ENCODE data around the gene CPT1B.
A peak's percentile ranks its signal among the peaks of the same experiment; 100 is the strongest.

CPT1B gene

GRCh38 chr22:50599816-50600455 lies 21.7 kb upstream of the CPT1B start:
- peak; percentile 24 for DNase-seq (ENCODE audit: low read depth)
- H3K4me3 ChIP-seq (ENCODE audit: low read depth, low read length): no peak overlapping the region

DNA sequence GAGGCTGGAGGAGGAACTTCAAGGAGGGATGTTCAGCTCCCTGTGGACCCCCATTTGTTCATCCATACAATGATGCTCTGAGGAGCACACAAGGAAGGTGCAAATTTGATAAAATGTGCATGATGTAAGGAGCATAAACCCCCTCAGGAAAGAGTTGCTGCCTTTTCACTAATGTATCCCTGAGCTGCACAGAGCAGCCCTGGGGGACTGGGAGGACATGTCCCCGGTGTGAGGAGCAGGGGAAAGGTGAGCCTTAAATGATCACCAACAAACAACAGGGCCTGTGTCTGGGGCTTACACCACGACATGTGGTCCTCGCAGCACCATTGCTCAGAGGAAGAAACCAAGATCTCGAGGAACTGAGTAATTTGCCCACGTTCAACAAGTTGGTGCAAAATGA lies 18.9 kb upstream of the CPT1B start:
- no peak for DNase-seq (ENCODE audit: low read depth)
- no peak overlapping the region for H3K4me3 ChIP-seq (ENCODE audit: low read depth, low read length)
- TF ChIP-seq CTCF (IDR thresholded peaks at IDR 0.05; ENCODE audit: insufficient read depth, low read depth, low read length, missing control alignments): no peak

More at GRCh38 chr22:50599816-50600455, 21.7 kb upstream of the CPT1B start:
- TF ChIP-seq CTCF (IDR thresholded peaks at IDR 0.05; ENCODE audit: insufficient read depth, low read depth, low read length, missing control alignments): no peak

DNA sequence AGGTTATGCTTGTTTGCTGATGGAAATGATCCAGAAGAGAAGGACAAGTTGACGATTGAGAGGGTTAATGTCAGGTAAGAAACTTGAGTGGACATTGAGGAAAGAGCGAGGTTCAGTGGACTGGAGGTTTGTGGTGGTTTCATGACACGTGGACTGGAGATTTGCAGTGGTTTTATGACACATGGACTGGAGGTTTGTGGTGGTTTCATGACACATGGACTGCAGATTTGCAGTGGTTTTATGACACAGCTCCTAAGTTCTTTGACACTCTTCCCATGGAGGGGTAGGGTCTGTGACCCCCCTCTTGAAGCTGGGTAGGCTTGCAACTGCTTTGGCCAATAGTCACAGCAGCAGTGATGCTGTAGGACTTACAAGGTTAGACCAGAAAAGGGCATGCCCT lies 17.0 kb upstream of the CPT1B start:
- DNase-seq (ENCODE audit: low read depth): no peak
- no peak for TF ChIP-seq CTCF (IDR thresholded peaks at IDR 0.05; ENCODE audit: insufficient read depth, low read depth, low read length, missing control alignments)

DNA sequence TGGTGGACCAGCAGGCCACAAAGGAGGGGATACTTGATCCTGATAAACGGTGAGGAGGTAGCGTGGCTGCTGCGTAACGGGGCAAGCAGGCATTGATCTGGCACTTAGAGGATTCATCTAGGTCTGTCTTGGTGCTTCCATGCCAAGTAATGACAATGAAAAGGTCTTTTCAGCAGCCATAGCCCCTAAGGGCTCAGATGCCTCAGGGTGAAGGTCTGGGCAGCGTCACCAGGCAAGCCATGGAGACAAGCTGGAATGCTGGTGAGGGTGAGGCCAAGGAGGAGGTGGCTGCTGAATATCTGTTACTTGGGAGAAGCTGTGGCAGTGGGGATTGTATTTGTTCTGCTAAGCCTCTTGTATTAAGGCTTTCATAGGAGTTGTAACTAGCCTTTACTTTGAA lies 9.2 kb upstream of the CPT1B start:
- TF ChIP-seq CTCF (IDR thresholded peaks at IDR 0.05; ENCODE audit: insufficient read depth, low read depth, low read length, missing control alignments): no peak
- no peak for DNase-seq (ENCODE audit: low read depth)
- H3K4me3 ChIP-seq (ENCODE audit: low read depth, low read length): no peak overlapping the region

More for the DNA sequence above, 17.0 kb upstream of the CPT1B start:
- H3K4me3 ChIP-seq (ENCODE audit: low read depth, low read length): no peak overlapping the region

- H3K4me3 ChIP-seq (ENCODE audit: low read depth, low read length): no peak overlapping the region
- TF ChIP-seq CTCF (IDR thresholded peaks at IDR 0.05; ENCODE audit: insufficient read depth, low read depth, low read length, missing control alignments): no peak
- DNase-seq (ENCODE audit: low read depth): no peak
These were observed 8.2 kb upstream of the CPT1B start for GRCh38 chr22:50586416-50586815.

- no peak for DNase-seq (ENCODE audit: low read depth)
- TF ChIP-seq CTCF (IDR thresholded peaks at IDR 0.05; ENCODE audit: insufficient read depth, low read depth, low read length, missing control alignments): no peak
- no peak overlapping the region for H3K4me3 ChIP-seq (ENCODE audit: low read depth, low read length)
These were observed 7.6 kb upstream of the CPT1B start for GRCh38 chr22:50585781-50586180.

DNA sequence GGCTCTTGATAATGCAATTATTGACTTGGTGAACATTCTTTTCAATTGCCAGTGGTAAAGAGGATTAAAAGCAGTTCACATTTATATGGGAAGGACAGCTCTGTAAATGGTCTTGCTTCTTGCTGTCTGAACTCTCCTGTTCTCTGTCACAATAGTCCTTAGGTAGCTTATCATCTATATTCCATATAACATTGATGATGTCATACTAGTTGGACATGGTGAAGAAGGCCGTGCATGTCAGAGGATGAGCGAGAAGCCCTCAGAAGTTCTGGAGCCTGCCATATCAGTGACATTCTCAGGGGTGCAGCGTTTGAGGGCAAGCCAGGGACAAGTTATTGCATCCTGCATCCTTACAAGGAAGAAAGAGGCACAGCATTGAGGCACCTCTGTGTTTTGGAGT lies 7.0 kb upstream of the CPT1B start:
- no peak overlapping the region for H3K4me3 ChIP-seq (ENCODE audit: low read depth, low read length)
- no peak for DNase-seq (ENCODE audit: low read depth)
- no peak for TF ChIP-seq CTCF (IDR thresholded peaks at IDR 0.05; ENCODE audit: insufficient read depth, low read depth, low read length, missing control alignments)
